HG03159 (cell line): ENCODE data around the gene ADD1.

ENCODE experiments used
- ATAC-seq: cut with Tn5 transposase; IDR thresholded peaks from one replicate; pipeline ENCODE4 v1.9.1; 2021; ENCODE audit warnings: mild to moderate bottlenecking, moderate library complexity; ENCODE audit not compliant: unreplicated experiment

The ADD1 gene

DNA sequence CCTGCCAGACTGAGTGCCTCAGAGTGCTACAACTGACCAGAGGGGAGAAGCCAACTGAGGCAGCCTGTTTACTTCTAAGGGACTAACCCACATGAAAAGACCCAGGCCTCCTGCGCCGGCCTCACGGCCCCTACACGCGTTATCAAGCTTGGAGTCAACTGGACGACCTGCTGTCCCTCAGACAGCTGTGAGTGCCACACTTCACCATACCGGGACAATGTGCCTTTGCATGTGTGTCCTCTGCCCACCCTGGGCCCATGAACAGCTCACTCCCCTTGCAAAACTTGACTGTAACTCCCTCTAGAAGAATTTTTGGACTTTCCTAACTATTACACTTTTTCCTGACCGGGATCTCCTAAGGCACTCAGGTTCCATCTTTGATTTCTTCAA, 117.8 kb downstream of the ADD1 start:
- no peak for ATAC-seq

- ATAC-seq: no peak
Observed at GRCh38 chr4:2961811-2962441, 118.3 kb downstream of the ADD1 start.

GRCh38 chr4:2962614-2963174, 119.0 kb downstream of the ADD1 start:
- peak; percentile 32 for ATAC-seq

GRCh38 chr4:2963175-2963965, 119.7 kb downstream of the ADD1 start, which contains the start of the genes GRK4 and NOP14:
GRK4 (plus strand) TSS chr4:2963571; CDS start chr4:2964071, 500 bp downstream.
NOP14 (minus strand) TSS chr4:2963406; CDS start chr4:2963319, 87 bp downstream.
- ATAC-seq: peak; percentile 85

- no peak for ATAC-seq
Observed at GRCh38 chr4:2963966-2964471, 120.4 kb downstream of the ADD1 start.

DNA sequence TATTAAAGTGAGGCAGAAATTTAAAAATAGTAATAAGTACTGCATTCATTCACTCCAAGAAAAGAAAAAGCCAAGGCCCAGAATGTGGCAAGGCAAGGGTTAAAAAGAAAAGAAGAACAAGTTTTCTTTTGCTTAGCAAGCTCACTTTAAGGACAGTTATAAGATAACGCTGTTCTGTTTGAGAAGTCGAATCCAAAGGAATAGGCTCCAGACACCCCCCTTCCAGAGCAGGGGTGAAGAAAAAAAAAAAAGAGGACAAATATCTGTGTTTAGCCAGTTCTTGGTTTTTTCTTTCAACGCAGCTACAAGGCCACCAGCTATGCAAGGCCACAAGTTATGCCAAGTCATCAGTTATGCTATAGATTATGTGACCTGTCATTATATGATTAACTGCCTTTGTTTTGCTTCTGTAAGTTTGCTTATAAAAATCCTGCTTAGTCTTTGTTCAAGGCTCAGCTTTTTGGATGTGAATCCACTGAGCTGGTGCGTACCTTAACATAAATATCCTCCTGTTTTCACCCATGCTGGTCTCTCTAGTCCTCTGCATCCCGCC, 121.1 kb downstream of the ADD1 start:
- no peak for ATAC-seq

GRCh38 chr4:2965262-2965661, 121.6 kb downstream of the ADD1 start:
- ATAC-seq: no peak

DNA sequence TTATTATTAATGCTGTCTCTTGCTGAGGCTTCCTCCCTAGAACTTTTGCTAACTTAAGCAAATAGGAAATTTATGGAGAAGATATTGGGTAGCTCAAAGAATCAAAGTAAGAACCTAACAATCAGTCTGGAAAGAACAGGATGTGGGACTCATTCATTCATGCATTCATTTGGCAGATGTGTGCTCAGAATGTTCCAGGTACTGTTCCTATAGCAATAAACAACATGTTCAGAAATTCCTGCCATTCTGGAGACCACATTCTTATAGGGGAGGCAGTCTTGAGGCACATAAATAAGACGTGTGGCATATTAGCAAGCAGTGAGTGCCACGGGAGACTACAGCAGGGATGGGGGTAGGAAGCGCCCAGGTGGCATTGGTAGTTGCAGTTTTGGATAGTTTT, 124.7 kb downstream of the ADD1 start:
- ATAC-seq: no peak

DNA sequence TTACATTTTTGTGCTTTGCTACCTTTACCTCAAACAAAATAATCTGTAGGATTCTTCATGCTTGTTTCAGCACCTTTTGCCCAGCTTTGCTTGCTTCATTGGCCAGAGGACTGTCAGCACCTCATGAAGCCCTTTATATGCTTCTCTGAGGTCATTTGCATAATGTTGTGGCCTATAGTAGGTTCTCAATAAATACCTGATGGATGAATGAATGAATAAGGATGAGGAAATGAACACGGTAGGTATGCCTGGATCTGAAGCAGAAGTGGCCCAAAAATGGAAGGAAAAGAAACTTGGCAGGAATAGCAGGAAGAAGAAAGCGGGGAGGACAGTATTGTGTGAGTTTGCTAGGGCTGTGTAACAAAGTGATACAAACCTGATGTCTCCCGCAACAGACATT, 127.6 kb downstream of the ADD1 start:
- ATAC-seq: no peak

DNA sequence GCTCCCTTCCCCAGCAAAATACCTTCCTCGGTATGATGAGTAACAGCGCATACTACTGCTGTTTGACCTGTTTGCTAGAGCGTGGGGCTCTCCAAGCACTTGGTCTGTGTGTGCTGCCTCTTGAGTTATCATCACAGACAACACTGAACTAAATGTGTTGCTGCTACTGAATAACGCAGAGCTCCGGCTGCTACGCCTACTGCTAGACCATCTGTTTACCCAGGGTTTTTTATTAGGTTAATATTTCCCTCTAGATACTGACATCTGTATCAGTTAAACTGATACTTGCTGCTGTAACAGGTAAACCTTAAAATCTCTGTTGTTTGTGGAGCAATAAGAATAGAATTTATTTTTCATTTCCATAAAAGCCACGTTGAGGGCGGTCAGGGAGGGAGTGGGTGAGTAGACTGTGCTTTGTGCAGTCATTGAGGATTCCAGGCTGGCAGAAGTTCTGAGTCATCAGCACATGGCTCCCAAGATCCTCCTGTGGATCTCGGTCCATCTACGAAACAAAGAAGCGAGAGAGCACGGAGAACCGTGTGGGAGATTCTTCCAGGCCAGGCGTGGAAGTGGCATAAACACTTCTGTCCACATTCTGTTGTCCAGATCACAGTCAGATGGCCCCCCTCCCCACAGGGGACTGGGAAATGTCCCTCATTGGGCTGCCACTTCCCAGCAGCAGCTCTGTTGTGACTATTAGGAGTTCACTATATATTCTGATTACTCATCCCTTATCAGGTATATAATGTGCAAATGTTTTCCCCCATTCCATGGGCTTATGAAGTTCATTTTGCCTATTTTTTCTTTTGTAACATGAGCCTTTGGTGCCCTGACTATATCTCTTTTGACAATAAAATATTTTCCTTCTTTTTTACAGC, 133.8 kb downstream of the ADD1 start:
- ATAC-seq: no peak
